AG10803 (cell line): ENCODE results near the gene RNASEH2C.
"Not testable (repeated sequence)": the region's sequence is repeated elsewhere in the genome, so short reads cannot be mapped to it uniquely, and the experiment has no call there.

Experiments used
- DNase-seq: peaks from one replicate; pipeline ENCODE4 v3.0.0; 2010; ENCODE audit warnings: low read depth
- H3K4me3 ChIP-seq: 2 replicates; pipeline ENCODE4 v1.5.1; 2011; ENCODE audit warnings: mild to moderate bottlenecking, low read length, control low read depth
- CTCF ChIP-seq: conservative IDR thresholded peaks from 2 replicates; pipeline ENCODE4 v1.5.1; 2011; ENCODE audit warnings: mild to moderate bottlenecking, low read length, control low read depth, inconsistent platforms

Gene RNASEH2C

GRCh38 chr11:65699306-65699705 lies 21.3 kb downstream of the RNASEH2C start:
- no peak for DNase-seq
- H3K4me3 ChIP-seq, result no peak overlapping the region
- TF ChIP-seq CTCF, result no peak

GRCh38 chr11:65698205-65698604 lies 22.4 kb downstream of the RNASEH2C start:
- TF ChIP-seq CTCF, result no peak
- DNase-seq, result no peak

GRCh38 chr11:65696802-65697552 lies 23.6 kb downstream of the RNASEH2C start:
- no peak overlapping the region for H3K4me3 ChIP-seq
- no peak for DNase-seq
- no peak for TF ChIP-seq CTCF

More at GRCh38 chr11:65698205-65698604, 22.4 kb downstream of the RNASEH2C start:
- no peak overlapping the region for H3K4me3 ChIP-seq

GRCh38 chr11:65695459-65696241 lies 24.9 kb downstream of the RNASEH2C start:
- no peak overlapping the region for H3K4me3 ChIP-seq
- no peak for TF ChIP-seq CTCF
- DNase-seq, result no peak

GRCh38 chr11:65692367-65692766 lies 28.2 kb downstream of the RNASEH2C start:
- no peak for TF ChIP-seq CTCF
- H3K4me3 ChIP-seq, result no peak overlapping the region
- DNase-seq, result no peak

GRCh38 chr11:65691847-65692246 lies 28.8 kb downstream of the RNASEH2C start:
- not testable (repeated sequence) for H3K4me3 ChIP-seq, DNase-seq

- TF ChIP-seq CTCF, result no peak
- H3K4me3 ChIP-seq, result no peak overlapping the region
- DNase-seq, result no peak
Measured at GRCh38 chr11:65685981-65686380, 34.6 kb downstream of the RNASEH2C start.

- not testable (repeated sequence) for H3K4me3 ChIP-seq, DNase-seq
Measured at GRCh38 chr11:65683480-65683879, 37.1 kb downstream of the RNASEH2C start.
